Ovary (tissue), 3 donors: ENCODE data around the gene TRIM51.
"Not testable (repeated sequence)": the region's sequence is repeated elsewhere in the genome, so short reads cannot be mapped to it uniquely, and the experiment has no call there.

ENCODE experiments used
- CTCF ChIP-seq, 3 donors: fragments of 450-650 bp in 2 of 3; fragments of 200-600 bp in 1 of 3; IDR thresholded peaks; one replicate each; pipeline versions ENCODE4 v1.5.1 to v1.8.0; 2016 to 2022; ENCODE audit warnings: antibody characterized with exemption in 3 of 3, mild to moderate bottlenecking in 1 of 3
- EP300 ChIP-seq: sonication (generic); formaldehyde crosslinking; IDR thresholded peaks from one replicate; pipeline ENCODE4 v1.6.1; 2017; ENCODE audit warnings: antibody characterized with exemption
- POLR2A ChIP-seq: fragments of 450-650 bp; IDR thresholded peaks from one replicate; pipeline ENCODE4 v1.6.1; 2017; ENCODE audit warnings: antibody characterized with exemption, mild to moderate bottlenecking, moderate library complexity
- donor health status: DM: no; HTN: no; CAD: no.

GRCh38 chr11:55873146-55873545 is 10.0 kb upstream of the TRIM51 start:
- TF ChIP-seq POLR2A; CTCF (IDR thresholded peaks at IDR 0.05); EP300: not testable (repeated sequence)
